ENCODE measurements around the gene PSME1. TPM values are rescaled to one million over a fixed set of nuclear protein-coding genes. Genes with fewer than 3 reads are reported as not detected.

PSME1 gene
- total and polyA plus RNA-seq, 2 of the 13 experiments (the other 11 are each of a cell fraction or from before 2014, with no cell fraction given), result 159 to 608 TPM

- TF ChIP-seq, protein P1, sequence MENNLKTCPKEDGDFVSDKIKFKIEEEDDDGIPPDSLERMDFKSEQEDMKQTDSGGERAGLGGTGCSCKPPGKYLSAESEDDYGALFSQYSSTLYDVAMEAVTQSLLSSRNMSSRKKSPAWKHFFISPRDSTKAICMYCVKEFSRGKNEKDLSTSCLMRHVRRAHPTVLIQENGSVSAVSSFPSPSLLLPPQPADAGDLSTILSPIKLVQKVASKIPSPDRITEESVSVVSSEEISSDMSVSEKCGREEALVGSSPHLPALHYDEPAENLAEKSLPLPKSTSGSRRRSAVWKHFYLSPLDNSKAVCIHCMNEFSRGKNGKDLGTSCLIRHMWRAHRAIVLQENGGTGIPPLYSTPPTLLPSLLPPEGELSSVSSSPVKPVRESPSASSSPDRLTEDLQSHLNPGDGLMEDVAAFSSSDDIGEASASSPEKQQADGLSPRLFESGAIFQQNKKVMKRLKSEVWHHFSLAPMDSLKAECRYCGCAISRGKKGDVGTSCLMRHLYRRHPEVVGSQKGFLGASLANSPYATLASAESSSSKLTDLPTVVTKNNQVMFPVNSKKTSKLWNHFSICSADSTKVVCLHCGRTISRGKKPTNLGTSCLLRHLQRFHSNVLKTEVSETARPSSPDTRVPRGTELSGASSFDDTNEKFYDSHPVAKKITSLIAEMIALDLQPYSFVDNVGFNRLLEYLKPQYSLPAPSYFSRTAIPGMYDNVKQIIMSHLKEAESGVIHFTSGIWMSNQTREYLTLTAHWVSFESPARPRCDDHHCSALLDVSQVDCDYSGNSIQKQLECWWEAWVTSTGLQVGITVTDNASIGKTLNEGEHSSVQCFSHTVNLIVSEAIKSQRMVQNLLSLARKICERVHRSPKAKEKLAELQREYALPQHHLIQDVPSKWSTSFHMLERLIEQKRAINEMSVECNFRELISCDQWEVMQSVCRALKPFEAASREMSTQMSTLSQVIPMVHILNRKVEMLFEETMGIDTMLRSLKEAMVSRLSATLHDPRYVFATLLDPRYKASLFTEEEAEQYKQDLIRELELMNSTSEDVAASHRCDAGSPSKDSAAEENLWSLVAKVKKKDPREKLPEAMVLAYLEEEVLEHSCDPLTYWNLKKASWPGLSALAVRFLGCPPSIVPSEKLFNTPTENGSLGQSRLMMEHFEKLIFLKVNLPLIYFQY (CRISPR knock-in tag; IDR thresholded peaks at IDR 0.05; ENCODE audit: borderline replicate concordance), result peak; percentile 85
- TF ChIP-seq MIER2 (CRISPR knock-in tag; IDR thresholded peaks at IDR 0.05) (peak; percentile 25; the same call in 1 of the 2 replicates), TOE1 (CRISPR knock-in tag; IDR thresholded peaks at IDR 0.05) (peak; percentile 63; the same call in 1 of the 2 replicates), SKI (IDR thresholded peaks at IDR 0.05; ENCODE audit: partially characterized antibody) (peak; percentile 69), NFIC (IDR thresholded peaks at IDR 0.05; ENCODE audit: low read length) (no peak), ZNF713 (CRISPR knock-in tag; IDR thresholded peaks at IDR 0.05) (peak; percentile 75; the same call in 1 of the 2 replicates), SALL2 (CRISPR knock-in tag; IDR thresholded peaks at IDR 0.05) (peak; percentile 32; the same call in 1 of the 2 replicates), ZNF709 (CRISPR knock-in tag; IDR thresholded peaks at IDR 0.05) (no peak), SNAPC4 (CRISPR knock-in tag; IDR thresholded peaks at IDR 0.05) (no peak; the same call in 1 of the 2 replicates), ZFX (CRISPR knock-in tag; IDR thresholded peaks at IDR 0.05; ENCODE audit: low read depth) (peak; percentile 98), MEIS2 (CRISPR knock-in tag; IDR thresholded peaks at IDR 0.05) (no peak; the same call in 1 of the 2 replicates), ZSCAN20 (CRISPR knock-in tag; IDR thresholded peaks at IDR 0.05; ENCODE audit: borderline replicate concordance) (peak; percentile 89; the same call in 1 of the 2 replicates), SATB2 (CRISPR knock-in tag; IDR thresholded peaks at IDR 0.05) (no peak)
- TF ChIP-seq, protein P2, sequence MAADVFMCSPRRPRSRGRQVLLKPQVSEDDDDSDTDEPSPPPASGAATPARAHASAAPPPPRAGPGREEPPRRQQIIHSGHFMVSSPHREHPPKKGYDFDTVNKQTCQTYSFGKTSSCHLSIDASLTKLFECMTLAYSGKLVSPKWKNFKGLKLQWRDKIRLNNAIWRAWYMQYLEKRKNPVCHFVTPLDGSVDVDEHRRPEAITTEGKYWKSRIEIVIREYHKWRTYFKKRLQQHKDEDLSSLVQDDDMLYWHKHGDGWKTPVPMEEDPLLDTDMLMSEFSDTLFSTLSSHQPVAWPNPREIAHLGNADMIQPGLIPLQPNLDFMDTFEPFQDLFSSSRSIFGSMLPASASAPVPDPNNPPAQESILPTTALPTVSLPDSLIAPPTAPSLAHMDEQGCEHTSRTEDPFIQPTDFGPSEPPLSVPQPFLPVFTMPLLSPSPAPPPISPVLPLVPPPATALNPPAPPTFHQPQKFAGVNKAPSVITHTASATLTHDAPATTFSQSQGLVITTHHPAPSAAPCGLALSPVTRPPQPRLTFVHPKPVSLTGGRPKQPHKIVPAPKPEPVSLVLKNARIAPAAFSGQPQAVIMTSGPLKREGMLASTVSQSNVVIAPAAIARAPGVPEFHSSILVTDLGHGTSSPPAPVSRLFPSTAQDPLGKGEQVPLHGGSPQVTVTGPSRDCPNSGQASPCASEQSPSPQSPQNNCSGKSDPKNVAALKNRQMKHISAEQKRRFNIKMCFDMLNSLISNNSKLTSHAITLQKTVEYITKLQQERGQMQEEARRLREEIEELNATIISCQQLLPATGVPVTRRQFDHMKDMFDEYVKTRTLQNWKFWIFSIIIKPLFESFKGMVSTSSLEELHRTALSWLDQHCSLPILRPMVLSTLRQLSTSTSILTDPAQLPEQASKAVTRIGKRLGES (CRISPR knock-in tag; IDR thresholded peaks at IDR 0.05; ENCODE audit: borderline replicate concordance), result peak; percentile 87; the same call in 1 of the 2 replicates
- TF ChIP-seq, protein P3, sequence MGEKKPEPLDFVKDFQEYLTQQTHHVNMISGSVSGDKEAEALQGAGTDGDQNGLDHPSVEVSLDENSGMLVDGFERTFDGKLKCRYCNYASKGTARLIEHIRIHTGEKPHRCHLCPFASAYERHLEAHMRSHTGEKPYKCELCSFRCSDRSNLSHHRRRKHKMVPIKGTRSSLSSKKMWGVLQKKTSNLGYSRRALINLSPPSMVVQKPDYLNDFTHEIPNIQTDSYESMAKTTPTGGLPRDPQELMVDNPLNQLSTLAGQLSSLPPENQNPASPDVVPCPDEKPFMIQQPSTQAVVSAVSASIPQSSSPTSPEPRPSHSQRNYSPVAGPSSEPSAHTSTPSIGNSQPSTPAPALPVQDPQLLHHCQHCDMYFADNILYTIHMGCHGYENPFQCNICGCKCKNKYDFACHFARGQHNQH (CRISPR knock-in tag; IDR thresholded peaks at IDR 0.05), result peak; percentile 32; the same call in 1 of the 2 replicates
Measured at GRCh38 chr14:24146978-24147760, 11.2 kb downstream of the PSME1 start, which contains the start of gene RNF31 (continued).

Data from HepG2 (cell line).